Keratinocyte (primary cell): ENCODE data around the gene RBM10. TPM values are rescaled to one million over a fixed set of nuclear protein-coding genes. Genes with fewer than 3 reads are reported as not detected.

Experiments used
- DNase-seq: peaks from one replicate; pipeline ENCODE4 v3.0.0-alpha.2; 2011; ENCODE audit warnings: low read depth, missing footprints, low spot score
- FAIRE-seq: peaks from 2 replicates; lab custom pipeline; 2011; peaks lifted over from hg19 to GRCh38; lab: Jason Lieb, UNC
- H2AFZ ChIP-seq: 2 replicates; pipeline ENCODE4 v1.6.0; 2012; ENCODE audit warnings: low read length, control low read depth, inconsistent platforms; ENCODE audit not compliant: control insufficient read depth
- H3K27ac ChIP-seq: 2 replicates; pipeline ENCODE4 v1.5.1; 2011; ENCODE audit warnings: low read length; ENCODE audit not compliant: control insufficient read depth, insufficient read depth
- H3K27me3 ChIP-seq: 3 replicates; pipeline ENCODE4 v1.6.0; 2011; ENCODE audit warnings: low read length; ENCODE audit not compliant: control insufficient read depth, insufficient read depth; ENCODE audit errors: extremely low read depth
- H3K36me3 ChIP-seq, 2 experiments: 2 replicates in 1 of 2; 3 replicates in 1 of 2; pipeline ENCODE4 v1.5.1; 2011; ENCODE audit warnings: low read length in 2 of 2, mild to moderate bottlenecking in 1 of 2; ENCODE audit not compliant: control insufficient read depth in 2 of 2, insufficient read depth in 2 of 2; ENCODE audit errors: extremely low read depth in 1 of 2
- H3K4me1 ChIP-seq: 3 replicates; pipeline ENCODE4 v1.5.1; 2011; ENCODE audit warnings: low read length; ENCODE audit not compliant: control insufficient read depth, insufficient read depth; ENCODE audit errors: extremely low read depth
- H3K4me2 ChIP-seq: 3 replicates; pipeline ENCODE4 v1.6.0; 2011; ENCODE audit warnings: low read depth, low read length; ENCODE audit not compliant: control insufficient read depth, insufficient read depth; ENCODE audit errors: extremely low read depth
- H3K4me3 ChIP-seq, 3 experiments: fragments of 200-600 bp in 1 of 3; sonication (generic) in 1 of 3; 2 replicates in 2 of 3; 3 replicates in 1 of 3; pipeline ENCODE4 v1.5.1; 2011 to 2016; ENCODE audit warnings: low read length in 3 of 3, mild to moderate bottlenecking in 3 of 3, control low read depth in 2 of 3, inconsistent platforms in 1 of 3, low read depth in 1 of 3, mixed read lengths in 1 of 3, mixed run types in 1 of 3, moderate library complexity in 1 of 3; ENCODE audit not compliant: control insufficient read depth in 2 of 3, insufficient read depth in 2 of 3; ENCODE audit errors: extremely low read depth in 1 of 3
- H3K79me2 ChIP-seq: 2 replicates; pipeline ENCODE4 v1.6.0; 2012; ENCODE audit warnings: low read length; ENCODE audit not compliant: control insufficient read depth, insufficient read depth
- H3K9ac ChIP-seq: 3 replicates; pipeline ENCODE4 v1.6.0; 2011; ENCODE audit warnings: low read length; ENCODE audit not compliant: control insufficient read depth, insufficient read depth; ENCODE audit errors: extremely low read depth
- H3K9me1 ChIP-seq: 3 replicates; pipeline ENCODE4 v1.6.0; 2011; ENCODE audit warnings: low read length; ENCODE audit not compliant: control insufficient read depth, insufficient read depth; ENCODE audit errors: extremely low read depth
- H3K9me3 ChIP-seq: 2 replicates; pipeline ENCODE4 v1.5.1; 2012; ENCODE audit warnings: low read depth, low read length; ENCODE audit not compliant: control insufficient read depth
- H4K20me1 ChIP-seq: 3 replicates; pipeline ENCODE4 v1.6.0; 2011; ENCODE audit warnings: low read length; ENCODE audit not compliant: control insufficient read depth, insufficient read depth; ENCODE audit errors: extremely low read depth
- EZH2 ChIP-seq: IDR thresholded peaks from one replicate; pipeline ENCODE4 v1.6.1; 2012; ENCODE audit warnings: inconsistent platforms, mild to moderate bottlenecking, low read length, moderate library complexity
- dilution Hi-C: fragments of 300-500 bp; cut with MboI; formaldehyde crosslinking; loops from one replicate; pipeline ENCODE4 v1.7.0; 2020; ENCODE audit warnings: low sequenced_read_pairs; ENCODE audit not compliant: extremely low pct_ligation_motif_present
- polyA plus RNA-seq, 5 experiments: library from polyadenylated mRNA; depleted of rRNA in 3 of 5; stranded (reverse) in 3 of 5; stranded (forward) in 1 of 5; unstranded in 1 of 5; fragments of >200 nt; gene quantifications; 1 replicate in 1 of 5; 2 replicates in 3 of 5; 3 replicates in 1 of 5; pipeline versions ENCODE4 v1.2.1 to v1.2.3, GENCODE V29; 2011 to 2012; ENCODE audit warnings: missing spikeins in 2 of 5, low read depth in 1 of 5, low replicate concordance in 1 of 5
- TF ChIP-seq, protein P1 (sequence below), 3 experiments: IDR thresholded peaks in 1 of 3; conservative IDR thresholded peaks in 1 of 3; optimal IDR thresholded peaks in 1 of 3; 2 replicates in 2 of 3; 3 replicates in 1 of 3; pipeline versions ENCODE3 to v1.5.1; 2011; ENCODE audit warnings: low read length in 3 of 3, mild to moderate bottlenecking in 3 of 3, moderate library complexity in 2 of 3, control low read depth in 1 of 3, inconsistent platforms in 1 of 3; ENCODE audit not compliant: insufficient read depth in 2 of 3; ENCODE audit errors: extremely low read depth in 1 of 3

RBM10 gene
- polyA plus RNA-seq, 1 donor (not counting 4 experiments of a cell fraction or from before 2014, with no cell fraction given) = 10.8 TPM

DNA sequence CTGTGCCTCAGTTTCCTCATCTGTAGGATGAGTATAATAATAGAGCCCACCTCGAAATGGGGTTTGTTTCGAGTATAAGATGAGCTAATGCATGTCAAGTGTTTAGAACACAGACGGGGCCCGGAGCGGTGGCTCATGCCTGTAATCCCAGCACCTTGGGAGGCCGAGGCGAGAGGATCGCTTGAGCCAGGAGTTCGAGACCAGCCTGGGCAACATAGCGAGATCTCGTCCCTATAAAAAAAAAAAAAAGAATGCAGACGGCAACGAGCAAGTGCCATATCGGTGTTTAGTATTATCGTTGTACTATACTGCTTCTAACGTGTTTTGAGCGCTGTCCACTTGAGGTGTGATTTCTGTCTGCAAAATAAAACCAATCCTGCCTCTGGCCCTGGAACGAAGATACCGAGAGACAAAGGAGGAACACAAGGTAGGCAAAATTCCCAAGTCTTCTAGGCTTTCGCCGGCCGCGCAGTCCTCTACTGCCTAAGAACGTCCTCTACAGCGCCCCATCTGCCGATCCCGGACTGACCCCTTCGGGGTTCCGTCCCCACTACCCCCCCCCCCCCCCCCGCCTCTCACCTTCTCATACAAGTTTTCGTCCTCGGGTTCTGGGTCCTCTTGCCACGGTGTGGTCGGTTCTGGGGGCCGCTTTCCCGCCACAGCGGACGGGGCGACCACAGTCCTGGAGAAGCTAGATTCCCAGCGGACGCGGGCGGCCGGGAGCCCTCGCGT lies 961 bp upstream of the RBM10 start:
- H3K36me3 ChIP-seq = peaks cover 0 to 6% of the 10 kb centered on the region in 2 experiments
- peak overlapping the region; percentile 71 to 83 (median 75) for H3K4me3 ChIP-seq
- H4K20me1 ChIP-seq = no peaks in the 10 kb centered on the region
- peak overlapping the region; percentile 70 for H3K27ac ChIP-seq
- peak overlapping the region; percentile 70 for H2AFZ ChIP-seq
- H3K4me2 ChIP-seq = peak overlapping the region; percentile 85
- H3K79me2 ChIP-seq = peaks cover 39% of the 10 kb centered on the region
- no peaks in the 10 kb centered on the region for H3K9me3 ChIP-seq
- FAIRE-seq = no peak
- DNase-seq = no peak
- dilution Hi-C loops = no loop called here
- TF ChIP-seq EZH2 = no peak
- TF ChIP-seq, protein P1, sequence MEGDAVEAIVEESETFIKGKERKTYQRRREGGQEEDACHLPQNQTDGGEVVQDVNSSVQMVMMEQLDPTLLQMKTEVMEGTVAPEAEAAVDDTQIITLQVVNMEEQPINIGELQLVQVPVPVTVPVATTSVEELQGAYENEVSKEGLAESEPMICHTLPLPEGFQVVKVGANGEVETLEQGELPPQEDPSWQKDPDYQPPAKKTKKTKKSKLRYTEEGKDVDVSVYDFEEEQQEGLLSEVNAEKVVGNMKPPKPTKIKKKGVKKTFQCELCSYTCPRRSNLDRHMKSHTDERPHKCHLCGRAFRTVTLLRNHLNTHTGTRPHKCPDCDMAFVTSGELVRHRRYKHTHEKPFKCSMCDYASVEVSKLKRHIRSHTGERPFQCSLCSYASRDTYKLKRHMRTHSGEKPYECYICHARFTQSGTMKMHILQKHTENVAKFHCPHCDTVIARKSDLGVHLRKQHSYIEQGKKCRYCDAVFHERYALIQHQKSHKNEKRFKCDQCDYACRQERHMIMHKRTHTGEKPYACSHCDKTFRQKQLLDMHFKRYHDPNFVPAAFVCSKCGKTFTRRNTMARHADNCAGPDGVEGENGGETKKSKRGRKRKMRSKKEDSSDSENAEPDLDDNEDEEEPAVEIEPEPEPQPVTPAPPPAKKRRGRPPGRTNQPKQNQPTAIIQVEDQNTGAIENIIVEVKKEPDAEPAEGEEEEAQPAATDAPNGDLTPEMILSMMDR (optimal IDR thresholded peaks at IDR 0.05 in 1 of 3, IDR thresholded peaks at IDR 0.05 in 1 of 3, conservative IDR thresholded peaks at IDR 0.05 in 1 of 3; ENCODE audit: extremely low read depth in 1 of 3, insufficient read depth in 2 of 3, low read length in 3 of 3) = peak in 1 of 3 experiments; percentile 2
- peaks cover 3% of the 10 kb centered on the region for H3K4me1 ChIP-seq
- peak overlapping the region; percentile 85 for H3K9ac ChIP-seq
- H3K9me1 ChIP-seq = no peaks in the 10 kb centered on the region
- no peaks in the 10 kb centered on the region for H3K27me3 ChIP-seq

DNA sequence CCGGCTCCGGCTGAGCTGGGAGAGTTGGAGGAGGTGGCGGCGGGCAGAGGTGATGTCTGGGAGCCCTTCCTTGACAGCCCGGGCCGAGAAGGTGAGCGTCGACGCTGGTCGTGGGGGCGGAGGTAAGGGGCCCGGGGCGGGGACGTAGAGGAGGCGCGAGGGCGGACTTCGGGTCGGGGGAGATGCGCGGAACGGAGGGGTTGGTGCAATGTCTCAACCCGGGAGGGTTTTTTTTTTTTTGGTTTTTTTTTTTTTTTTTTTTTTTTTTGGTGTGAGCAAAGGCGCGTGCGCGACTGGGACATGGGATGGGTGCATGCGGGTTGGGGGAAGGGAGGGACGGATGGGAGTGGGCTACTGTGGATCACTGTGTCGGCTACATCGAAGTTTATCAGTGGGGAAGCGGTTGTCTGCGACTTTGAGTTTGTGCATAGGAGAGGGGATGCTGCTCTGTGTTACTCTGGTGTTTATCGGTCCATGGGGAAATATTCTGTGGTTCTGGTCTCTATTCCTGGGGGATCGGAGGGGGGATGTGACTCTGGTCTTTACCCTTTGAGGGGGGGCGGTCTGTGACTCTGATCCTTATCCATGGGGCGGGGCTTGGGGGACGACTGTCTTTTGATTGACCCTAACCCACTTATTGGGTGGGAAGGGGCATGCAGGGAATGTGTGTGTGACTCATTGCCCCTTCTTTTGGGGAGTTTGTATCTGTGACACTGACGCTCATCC lies 537 bp downstream of the RBM10 start:
- no peak for FAIRE-seq
- Histone ChIP-seq H3K27ac (peak overlapping the region; percentile 70), H3K27me3 (no peaks in the 10 kb centered on the region), H3K36me3 (peaks cover 0 to 4% of the 10 kb centered on the region in 2 experiments), H3K4me3 (peak overlapping the region; percentile 71 to 83 (median 75)), H3K9me3 (no peaks in the 10 kb centered on the region), H3K4me1 (peaks cover 3% of the 10 kb centered on the region), H3K9me1 (no peaks in the 10 kb centered on the region), H3K79me2 (peaks cover 48% of the 10 kb centered on the region), H3K4me2 (peak overlapping the region; percentile 71), H2AFZ (peak overlapping the region; percentile 47), H4K20me1 (no peaks in the 10 kb centered on the region), H3K9ac (peak overlapping the region; percentile 85)
- dilution Hi-C loops = no loop called here
- DNase-seq = no peak
- TF ChIP-seq EZH2 = no peak
- TF ChIP-seq, protein P1 (optimal IDR thresholded peaks at IDR 0.05 in 1 of 3, IDR thresholded peaks at IDR 0.05 in 1 of 3, conservative IDR thresholded peaks at IDR 0.05 in 1 of 3; ENCODE audit: extremely low read depth in 1 of 3, insufficient read depth in 2 of 3, low read length in 3 of 3) = no peak
